Measurements from ENCODE around the gene IFFO2. TPM values are rescaled to one million over a fixed set of nuclear protein-coding genes. Genes with fewer than 3 reads are reported as not detected.

The IFFO2 gene
- polyA plus RNA-seq, 4 donors, result 0.22 to 3.6 (median 2.4) TPM

GRCh38 chr1:18921516-18922251 lies 34.8 kb downstream of the IFFO2 start:
- 73 to 84% (median 78%) methylated on average over 17 of the region's 17 CpGs for WGBS, 3 donors
- Histone ChIP-seq H3K9me3 (ENCODE audit: control insufficient read depth in 2 of 2, insufficient read depth in 1 of 2, low read depth in 1 of 2, low read length in 1 of 2) (no peaks in the 10 kb centered on the region), H3K4me1 (ENCODE audit: control insufficient read depth in 3 of 3, insufficient read depth in 2 of 3, low read depth in 1 of 3, low read length in 2 of 3) (peaks cover 0 to 21% (median 11%) of the 10 kb centered on the region in 3 donors), H3K4me3 (ENCODE audit: low read depth in 1 of 3, low read length in 3 of 3) (no peak overlapping the region), H3K27me3 (ENCODE audit: control insufficient read depth in 3 of 3, insufficient read depth in 3 of 3, low read length in 3 of 3) (peaks cover 0 to 6% (median 0%) of the 10 kb centered on the region in 3 donors), H3K27ac (ENCODE audit: low read depth in 1 of 3, low read length in 2 of 3) (peak overlapping the region in 2 of 3 donors; percentile 79 to 87), H3K36me3 (ENCODE audit: control insufficient read depth in 3 of 3, insufficient read depth in 2 of 3, low read depth in 1 of 3, low read length in 3 of 3) (peaks cover 0 to 26% (median 0%) of the 10 kb centered on the region in 3 donors)
- no peak for FAIRE-seq
- no peak for DNase-seq

GRCh38 chr1:18920931-18921330 lies 35.5 kb downstream of the IFFO2 start:
- Histone ChIP-seq H3K4me1 (ENCODE audit: control insufficient read depth in 3 of 3, insufficient read depth in 2 of 3, low read depth in 1 of 3, low read length in 2 of 3) (peaks cover 0 to 21% (median 11%) of the 10 kb centered on the region in 3 donors), H3K27ac (ENCODE audit: low read depth in 1 of 3, low read length in 2 of 3) (no peak overlapping the region), H3K36me3 (ENCODE audit: control insufficient read depth in 3 of 3, insufficient read depth in 2 of 3, low read depth in 1 of 3, low read length in 3 of 3) (peaks cover 0 to 28% (median 0%) of the 10 kb centered on the region in 3 donors), H3K9me3 (ENCODE audit: control insufficient read depth in 2 of 2, insufficient read depth in 1 of 2, low read depth in 1 of 2, low read length in 1 of 2) (no peaks in the 10 kb centered on the region), H3K27me3 (ENCODE audit: control insufficient read depth in 3 of 3, insufficient read depth in 3 of 3, low read length in 3 of 3) (peaks cover 0 to 6% (median 0%) of the 10 kb centered on the region in 3 donors), H3K4me3 (ENCODE audit: low read depth in 1 of 3, low read length in 3 of 3) (no peak overlapping the region)
- WGBS, 3 donors, result 88 to 93% (median 89%) methylated on average over 7 of the region's 7 CpGs
- FAIRE-seq (no peak), DNase-seq (no peak)

- WGBS, 3 donors, result 89 to 92% (median 90%) methylated on average over 12 of the region's 12 CpGs
- FAIRE-seq, result no peak
- Histone ChIP-seq H3K4me3 (ENCODE audit: low read depth in 1 of 3, low read length in 3 of 3) (no peak overlapping the region), H3K9me3 (ENCODE audit: control insufficient read depth in 2 of 2, insufficient read depth in 1 of 2, low read depth in 1 of 2, low read length in 1 of 2) (no peaks in the 10 kb centered on the region), H3K36me3 (ENCODE audit: control insufficient read depth in 3 of 3, insufficient read depth in 2 of 3, low read depth in 1 of 3, low read length in 3 of 3) (peaks cover 0 to 34% (median 0%) of the 10 kb centered on the region in 3 donors), H3K4me1 (ENCODE audit: control insufficient read depth in 3 of 3, insufficient read depth in 2 of 3, low read depth in 1 of 3, low read length in 2 of 3) (peaks cover 0 to 21% (median 11%) of the 10 kb centered on the region in 3 donors), H3K27me3 (ENCODE audit: control insufficient read depth in 3 of 3, insufficient read depth in 3 of 3, low read length in 3 of 3) (peaks cover 0 to 6% (median 0%) of the 10 kb centered on the region in 3 donors), H3K27ac (ENCODE audit: low read depth in 1 of 3, low read length in 2 of 3) (no peak overlapping the region)
- DNase-seq, result no peak
Observed at GRCh38 chr1:18919956-18920355, 36.5 kb downstream of the IFFO2 start.

GRCh38 chr1:18919197-18919905 lies 37.1 kb downstream of the IFFO2 start:
- no peak for DNase-seq
- peaks cover 0 to 21% (median 11%) of the 10 kb centered on the region in 3 donors for H3K4me1 ChIP-seq (ENCODE audit: control insufficient read depth in 3 of 3, insufficient read depth in 2 of 3, low read depth in 1 of 3, low read length in 2 of 3)
- H3K36me3 ChIP-seq (ENCODE audit: control insufficient read depth in 3 of 3, insufficient read depth in 2 of 3, low read depth in 1 of 3, low read length in 3 of 3), result peaks cover 0 to 35% (median 0%) of the 10 kb centered on the region in 3 donors
- no peak for FAIRE-seq
- H3K27ac ChIP-seq (ENCODE audit: low read depth in 1 of 3, low read length in 2 of 3), result no peak overlapping the region
- WGBS, 3 donors, result 91 to 93% (median 92%) methylated on average over 31 of the region's 31 CpGs
- no peak overlapping the region for H3K4me3 ChIP-seq (ENCODE audit: low read depth in 1 of 3, low read length in 3 of 3)
- peaks cover 0 to 2% (median 0%) of the 10 kb centered on the region in 3 donors for H3K27me3 ChIP-seq (ENCODE audit: control insufficient read depth in 3 of 3, insufficient read depth in 3 of 3, low read length in 3 of 3)
- H3K9me3 ChIP-seq (ENCODE audit: control insufficient read depth in 2 of 2, insufficient read depth in 1 of 2, low read depth in 1 of 2, low read length in 1 of 2), result no peaks in the 10 kb centered on the region

GRCh38 chr1:18918417-18918816 lies 38.1 kb downstream of the IFFO2 start:
- H3K36me3 ChIP-seq (ENCODE audit: control insufficient read depth in 3 of 3, insufficient read depth in 2 of 3, low read depth in 1 of 3, low read length in 3 of 3), result peaks cover 0 to 37% (median 0%) of the 10 kb centered on the region in 3 donors
- no peak for DNase-seq
- H3K4me1 ChIP-seq (ENCODE audit: control insufficient read depth in 3 of 3, insufficient read depth in 2 of 3, low read depth in 1 of 3, low read length in 2 of 3), result peaks cover 0 to 15% (median 3%) of the 10 kb centered on the region in 3 donors
- no peak overlapping the region for H3K4me3 ChIP-seq (ENCODE audit: low read depth in 1 of 3, low read length in 3 of 3)
- 96 to 99% (median 96%) methylated on average over 11 to 14 of the region's 14 CpGs for WGBS, 3 donors
- no peak for FAIRE-seq
- no peak overlapping the region for H3K27ac ChIP-seq (ENCODE audit: low read depth in 1 of 3, low read length in 2 of 3)
- peaks cover 0 to 2% (median 0%) of the 10 kb centered on the region in 3 donors for H3K27me3 ChIP-seq (ENCODE audit: control insufficient read depth in 3 of 3, insufficient read depth in 3 of 3, low read length in 3 of 3)
- H3K9me3 ChIP-seq (ENCODE audit: control insufficient read depth in 2 of 2, insufficient read depth in 1 of 2, low read depth in 1 of 2, low read length in 1 of 2), result no peaks in the 10 kb centered on the region

- Histone ChIP-seq H3K9me3 (ENCODE audit: control insufficient read depth in 2 of 2, insufficient read depth in 1 of 2, low read depth in 1 of 2, low read length in 1 of 2) (no peaks in the 10 kb centered on the region), H3K4me1 (ENCODE audit: control insufficient read depth in 3 of 3, insufficient read depth in 2 of 3, low read depth in 1 of 3, low read length in 2 of 3) (peaks cover 0 to 9% (median 0%) of the 10 kb centered on the region in 3 donors), H3K4me3 (ENCODE audit: low read depth in 1 of 3, low read length in 3 of 3) (no peak overlapping the region), H3K36me3 (ENCODE audit: control insufficient read depth in 3 of 3, insufficient read depth in 2 of 3, low read depth in 1 of 3, low read length in 3 of 3) (peaks cover 0 to 39% (median 0%) of the 10 kb centered on the region in 3 donors), H3K27me3 (ENCODE audit: control insufficient read depth in 3 of 3, insufficient read depth in 3 of 3, low read length in 3 of 3) (peaks cover 0 to 2% (median 0%) of the 10 kb centered on the region in 3 donors), H3K27ac (ENCODE audit: low read depth in 1 of 3, low read length in 2 of 3) (no peak overlapping the region)
- DNase-seq, result no peak
- no peak for FAIRE-seq
- WGBS, 3 donors, result 93 to 96% (median 95%) methylated on average over 27 to 30 of the region's 30 CpGs
Observed at GRCh38 chr1:18917071-18917799, 39.2 kb downstream of the IFFO2 start.

- no peaks in the 10 kb centered on the region for H3K27me3 ChIP-seq (ENCODE audit: control insufficient read depth in 3 of 3, insufficient read depth in 3 of 3, low read length in 3 of 3)
- peaks cover 0 to 42% (median 0%) of the 10 kb centered on the region in 3 donors for H3K36me3 ChIP-seq (ENCODE audit: control insufficient read depth in 3 of 3, insufficient read depth in 2 of 3, low read depth in 1 of 3, low read length in 3 of 3)
- no peak for FAIRE-seq
- H3K4me1 ChIP-seq (ENCODE audit: control insufficient read depth in 3 of 3, insufficient read depth in 2 of 3, low read depth in 1 of 3, low read length in 2 of 3), result peaks cover 0 to 3% (median 0%) of the 10 kb centered on the region in 3 donors
- H3K9me3 ChIP-seq (ENCODE audit: control insufficient read depth in 2 of 2, insufficient read depth in 1 of 2, low read depth in 1 of 2, low read length in 1 of 2), result no peaks in the 10 kb centered on the region
- 92 to 95% (median 94%) methylated on average over 7 of the region's 7 CpGs for WGBS, 3 donors
- H3K4me3 ChIP-seq (ENCODE audit: low read depth in 1 of 3, low read length in 3 of 3), result no peak overlapping the region
- no peak overlapping the region for H3K27ac ChIP-seq (ENCODE audit: low read depth in 1 of 3, low read length in 2 of 3)
- DNase-seq, result no peak
Observed at GRCh38 chr1:18915341-18915740, 41.1 kb downstream of the IFFO2 start.
